Transverse colon (tissue), 4 donors: Measurements from ENCODE around the gene ATP13A2. TPM values are rescaled to one million over a fixed set of nuclear protein-coding genes. Genes with fewer than 3 reads are reported as not detected.

ENCODE experiments used
- DNase-seq: peaks from one replicate; pipeline ENCODE4 v3.0.0-alpha.2; 2019
- H3K27ac ChIP-seq, 4 donors: fragments of 200-600 bp; sonication (generic); 2 replicates each; pipeline ENCODE4 v1.5.1; 2016 to 2018; ENCODE audit warnings: inconsistent platforms in 4 of 4
- H3K27me3 ChIP-seq: fragments of 200-600 bp; sonication (generic); 2 replicates; pipeline ENCODE4 v1.5.1; 2017; ENCODE audit warnings: inconsistent platforms
- H3K36me3 ChIP-seq, 4 donors: fragments of 200-600 bp; sonication (generic); 2 replicates each; pipeline ENCODE4 v1.5.1; 2017 to 2019; ENCODE audit warnings: inconsistent platforms in 4 of 4
- H3K4me1 ChIP-seq, 4 donors: fragments of 200-600 bp; sonication (generic); 2 replicates each; pipeline ENCODE4 v1.5.1; 2017 to 2020; ENCODE audit warnings: inconsistent platforms in 4 of 4
- H3K4me3 ChIP-seq, 4 donors: fragments of 200-600 bp; sonication (generic); 1 replicate in 1 of 4; 2 replicates in 3 of 4; pipeline versions ENCODE4 v1.5.1 to v1.6.1; 2017 to 2019; ENCODE audit warnings: inconsistent platforms in 4 of 4
- H3K9me3 ChIP-seq, 2 donors: fragments of 200-600 bp; sonication (generic); 2 replicates each; pipeline ENCODE4 v1.5.1; 2017 to 2019; ENCODE audit warnings: inconsistent platforms in 2 of 2
- EP300 ChIP-seq: sonication (generic); formaldehyde crosslinking; IDR thresholded peaks from one replicate; pipeline ENCODE4 v1.6.1; 2017; ENCODE audit warnings: antibody characterized with exemption, low read depth
- POLR2A ChIP-seq: fragments of 450-650 bp; IDR thresholded peaks from one replicate; pipeline ENCODE4 v1.6.1; 2016; ENCODE audit warnings: antibody characterized with exemption, mild to moderate bottlenecking, moderate library complexity
- POLR2AphosphoS5 ChIP-seq, 3 donors: sonication (generic); formaldehyde crosslinking; IDR thresholded peaks; one replicate each; pipeline ENCODE4 v1.6.1; 2016; ENCODE audit warnings: antibody characterized with exemption in 3 of 3
- WGBS, 2 donors: methylation state at CpG; one replicate each; pipeline ENCODE4 v1.1.5; 2018; ENCODE audit warnings: low coverage in 1 of 2; 5-methylcytosine and 5-hydroxymethylcytosine counted together
- in situ Hi-C, 4 donors: fragments of 200-750 bp; cut with MboI; loops; one replicate each; pipeline versions ENCODE4 v1.15.0 to v1.15.1; 2017; ENCODE audit warnings: low sequenced_read_pairs in 3 of 4, low pct_ligation_motif_present in 1 of 4, low pct_unique_long_range_greater_than_20kb in 1 of 4
- intact Hi-C: fragments of 100-400 bp; cut with DNase I; formaldehyde crosslinking; loops from one replicate; pipeline ENCODE4 v1.15.1; 2023; ENCODE audit warnings: low total_unique reads
- total RNA-seq, 4 donors: library from RNA; depleted of rRNA; stranded (reverse); fragments of >200 nt; gene quantifications; one replicate each; pipeline ENCODE4 v1.1.0, GENCODE V29; 2016
- TF ChIP-seq, protein P1 (sequence below), 5 experiments: fragments of 200-600 bp in 3 of 5; fragments of 450-650 bp in 2 of 5; sonication (generic) in 3 of 5; IDR thresholded peaks; 1 replicate in 2 of 5; 2 replicates in 3 of 5; pipeline ENCODE4 v1.5.1; 2016 to 2017; ENCODE audit warnings: antibody characterized with exemption in 5 of 5, inconsistent platforms in 3 of 5, mild to moderate bottlenecking in 2 of 5, moderate library complexity in 1 of 5

The ATP13A2 gene
- total RNA-seq, 4 donors from 2014 or later, result 34.4 to 70.8 (median 60.9) TPM

DNA sequence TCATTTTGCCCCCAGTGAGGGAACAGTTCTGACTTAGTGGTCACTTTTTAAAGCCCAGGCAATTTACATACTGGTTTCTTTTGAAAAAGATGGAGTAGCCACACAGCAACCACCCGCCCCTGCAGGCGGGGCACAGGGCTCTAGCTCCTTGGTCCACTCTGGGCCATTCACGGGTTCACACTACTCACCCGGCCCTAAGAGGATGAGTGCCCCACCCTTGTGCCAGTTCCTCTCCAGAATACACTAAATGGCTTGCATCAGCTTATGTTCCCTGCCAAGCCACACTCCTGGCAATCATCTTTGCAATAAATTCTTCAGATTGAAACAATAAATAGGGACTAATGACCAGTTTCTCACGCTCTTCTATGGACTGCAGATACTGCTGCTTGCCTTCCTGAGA is 15.7 kb upstream of the ATP13A2 start:
- no peaks in the 10 kb centered on the region for H3K4me1 ChIP-seq

DNA sequence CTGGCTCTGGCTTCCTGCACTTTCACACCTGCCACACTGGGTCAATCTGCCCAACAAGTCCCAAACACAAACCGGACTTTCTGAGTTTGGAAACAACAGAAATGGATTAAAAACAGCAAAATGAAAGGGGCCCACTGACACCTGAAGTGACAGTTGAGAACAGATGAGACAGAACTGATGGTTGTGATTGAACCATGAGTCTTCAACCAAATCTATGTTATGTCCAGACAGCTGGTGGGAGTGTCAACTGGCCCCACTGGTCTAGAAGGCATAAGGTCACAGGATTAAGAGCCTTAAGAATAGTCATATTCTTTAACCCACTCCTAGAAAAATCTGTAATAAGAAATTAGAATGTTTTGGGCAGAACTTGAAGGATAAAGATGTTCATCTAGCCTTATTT is 13.0 kb upstream of the ATP13A2 start:
- H3K36me3 ChIP-seq, result peaks cover 0 to 83% (median 39%) of the 10 kb centered on the region in 4 donors
- H3K27ac ChIP-seq, result no peak overlapping the region
- no peak overlapping the region for H3K4me3 ChIP-seq
- no peaks in the 10 kb centered on the region for H3K27me3 ChIP-seq
- in situ Hi-C loops (no loop called here), intact Hi-C loops (no loop called here)
- no peak for TF ChIP-seq POLR2A
- TF ChIP-seq, protein P1, sequence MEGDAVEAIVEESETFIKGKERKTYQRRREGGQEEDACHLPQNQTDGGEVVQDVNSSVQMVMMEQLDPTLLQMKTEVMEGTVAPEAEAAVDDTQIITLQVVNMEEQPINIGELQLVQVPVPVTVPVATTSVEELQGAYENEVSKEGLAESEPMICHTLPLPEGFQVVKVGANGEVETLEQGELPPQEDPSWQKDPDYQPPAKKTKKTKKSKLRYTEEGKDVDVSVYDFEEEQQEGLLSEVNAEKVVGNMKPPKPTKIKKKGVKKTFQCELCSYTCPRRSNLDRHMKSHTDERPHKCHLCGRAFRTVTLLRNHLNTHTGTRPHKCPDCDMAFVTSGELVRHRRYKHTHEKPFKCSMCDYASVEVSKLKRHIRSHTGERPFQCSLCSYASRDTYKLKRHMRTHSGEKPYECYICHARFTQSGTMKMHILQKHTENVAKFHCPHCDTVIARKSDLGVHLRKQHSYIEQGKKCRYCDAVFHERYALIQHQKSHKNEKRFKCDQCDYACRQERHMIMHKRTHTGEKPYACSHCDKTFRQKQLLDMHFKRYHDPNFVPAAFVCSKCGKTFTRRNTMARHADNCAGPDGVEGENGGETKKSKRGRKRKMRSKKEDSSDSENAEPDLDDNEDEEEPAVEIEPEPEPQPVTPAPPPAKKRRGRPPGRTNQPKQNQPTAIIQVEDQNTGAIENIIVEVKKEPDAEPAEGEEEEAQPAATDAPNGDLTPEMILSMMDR (IDR thresholded peaks at IDR 0.05), result no peak
- TF ChIP-seq EP300, result no peak
- TF ChIP-seq POLR2AphosphoS5 (IDR thresholded peaks at IDR 0.05), result no peak
- WGBS, 2 donors, result 86 to 92% methylated on average over 1 of the region's 1 CpG
- no peaks in the 10 kb centered on the region for H3K4me1 ChIP-seq
- DNase-seq, result no peak
- H3K9me3 ChIP-seq, result no peaks in the 10 kb centered on the region

More for the DNA sequence above, 15.7 kb upstream of the ATP13A2 start:
- H3K36me3 ChIP-seq, result peaks cover 0 to 77% (median 31%) of the 10 kb centered on the region in 4 donors
- DNase-seq, result no peak
- H3K27ac ChIP-seq, result no peak overlapping the region
- in situ Hi-C loops (no loop called here), intact Hi-C loops (no loop called here)
- H3K27me3 ChIP-seq, result no peaks in the 10 kb centered on the region
- 74 to 80% methylated on average over 1 to 5 of the region's 5 CpGs for WGBS, 2 donors
- TF ChIP-seq EP300 (no peak), POLR2A (no peak), POLR2AphosphoS5 (IDR thresholded peaks at IDR 0.05) (no peak)
- TF ChIP-seq, protein P1 (IDR thresholded peaks at IDR 0.05), result no peak
- H3K4me3 ChIP-seq, result no peak overlapping the region
- no peaks in the 10 kb centered on the region for H3K9me3 ChIP-seq

DNA sequence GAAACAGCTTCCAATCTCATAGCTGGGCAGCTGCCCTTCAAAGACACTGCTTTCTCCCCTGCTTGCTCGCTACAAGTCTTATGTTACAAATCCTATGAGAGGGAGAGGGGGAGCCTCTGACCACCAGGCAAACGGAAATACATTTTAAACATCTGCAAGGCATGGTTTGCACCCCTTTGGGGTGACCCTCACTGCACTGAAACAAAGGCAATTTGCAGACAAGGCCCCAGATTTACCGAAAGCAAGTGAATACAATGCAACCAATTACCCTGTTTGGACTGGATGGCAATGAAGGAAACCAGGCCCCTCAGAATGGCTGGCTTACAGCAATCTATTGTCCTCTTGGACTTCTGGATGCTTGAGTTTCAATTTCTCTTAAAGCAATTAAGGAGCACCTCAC is 11.8 kb upstream of the ATP13A2 start:
- intact Hi-C loops, result no loop called here
- no peak overlapping the region for H3K27ac ChIP-seq
- H3K9me3 ChIP-seq, result no peaks in the 10 kb centered on the region
- peaks cover 0 to 89% (median 43%) of the 10 kb centered on the region in 4 donors for H3K36me3 ChIP-seq
- no peak overlapping the region for H3K4me3 ChIP-seq
- no peak for DNase-seq
- WGBS, 2 donors, result 72 to 90% methylated on average over 2 to 3 of the region's 3 CpGs
- H3K27me3 ChIP-seq, result no peaks in the 10 kb centered on the region
- TF ChIP-seq EP300, result no peak
- TF ChIP-seq, protein P1 (IDR thresholded peaks at IDR 0.05), result no peak
- no peak for TF ChIP-seq POLR2AphosphoS5 (IDR thresholded peaks at IDR 0.05)
- no peak for TF ChIP-seq POLR2A
- in situ Hi-C loops, result no loop called here
- no peaks in the 10 kb centered on the region for H3K4me1 ChIP-seq

DNA sequence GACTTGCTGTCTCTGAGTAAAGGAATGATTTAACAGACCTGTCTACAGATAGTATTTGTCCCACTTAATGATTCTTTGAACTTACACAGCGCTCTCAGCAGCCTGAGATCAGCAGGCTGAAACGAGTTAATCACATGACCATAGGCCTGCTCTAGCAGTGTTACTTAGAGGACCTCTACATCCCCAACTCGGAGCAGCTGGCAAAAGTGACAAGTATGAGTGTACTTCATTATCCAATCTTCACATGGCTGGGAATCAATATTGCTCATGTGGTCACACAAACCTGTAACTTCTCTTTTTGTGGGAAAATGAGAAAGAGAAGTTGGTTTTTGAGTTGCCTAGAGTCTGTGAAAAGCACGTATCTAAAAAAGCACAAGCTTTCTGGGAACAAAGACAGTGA is 11.4 kb upstream of the ATP13A2 start:
- DNase-seq, result no peak
- no peaks in the 10 kb centered on the region for H3K9me3 ChIP-seq
- H3K27ac ChIP-seq, result no peak overlapping the region
- WGBS, 2 donors, result 71 to 100% methylated on average over 1 to 4 of the region's 4 CpGs
- no peak overlapping the region for H3K4me3 ChIP-seq
- in situ Hi-C loops (no loop called here), intact Hi-C loops (no loop called here)
- TF ChIP-seq, protein P1 (IDR thresholded peaks at IDR 0.05), result no peak
- TF ChIP-seq POLR2AphosphoS5 (IDR thresholded peaks at IDR 0.05) (no peak), EP300 (no peak), POLR2A (no peak)
- peaks cover 0 to 90% (median 41%) of the 10 kb centered on the region in 4 donors for H3K36me3 ChIP-seq
- H3K4me1 ChIP-seq, result no peaks in the 10 kb centered on the region
- H3K27me3 ChIP-seq, result no peaks in the 10 kb centered on the region
